Subcutaneous adipose tissue (tissue), 4 donors: ENCODE data around the gene HADHA. TPM values are rescaled to one million over a fixed set of nuclear protein-coding genes. Genes with fewer than 3 reads are reported as not detected.

Experiments
- CTCF ChIP-seq: fragments of 450-650 bp; IDR thresholded peaks from one replicate; pipeline ENCODE4 v1.5.1; 2016; ENCODE audit warnings: low read depth, mild to moderate bottlenecking, control low read depth, antibody characterized with exemption, moderate library complexity
- total RNA-seq, 4 donors: library from RNA; depleted of rRNA; stranded (reverse); fragments of >200 nt; gene quantifications; one replicate each; pipeline ENCODE4 v1.1.0, GENCODE V29; 2016

HADHA gene
- total RNA-seq, 4 donors from 2014 or later = 162 to 196 (median 189) TPM

- TF ChIP-seq CTCF = no peak
Measured at GRCh38 chr2:26255759-26256384, 11.4 kb upstream of the HADHA start.

- no peak for TF ChIP-seq CTCF
Measured at GRCh38 chr2:26251893-26252292, 7.5 kb upstream of the HADHA start.

- TF ChIP-seq CTCF = no peak
Measured at GRCh38 chr2:26249625-26250024, 5.2 kb upstream of the HADHA start.

DNA sequence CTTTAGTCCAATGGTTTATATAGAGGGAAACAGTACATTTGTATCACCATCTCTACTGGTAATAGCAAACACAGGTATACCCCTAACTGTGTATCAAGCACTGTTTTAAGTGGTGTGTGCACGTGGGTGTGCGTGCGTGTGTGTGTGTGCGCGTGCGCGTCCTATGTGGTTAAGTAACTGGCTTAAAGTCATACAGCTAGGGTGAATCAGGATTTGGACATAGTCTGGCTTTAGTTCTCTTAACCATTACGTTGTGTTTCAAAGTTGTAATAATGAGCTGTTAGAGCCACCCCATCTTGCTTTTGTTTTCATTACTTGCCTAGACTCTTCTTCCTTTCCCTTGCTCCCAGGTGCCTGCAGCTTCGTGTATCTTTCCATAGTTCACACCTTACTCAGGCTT lies 2.4 kb upstream of the HADHA start:
- TF ChIP-seq CTCF = no peak

- no peak for TF ChIP-seq CTCF
Measured at GRCh38 chr2:26245810-26246209, 1.4 kb upstream of the HADHA start.

GRCh38 chr2:26245231-26245732 lies 850 bp upstream of the HADHA start:
- no peak for TF ChIP-seq CTCF

DNA sequence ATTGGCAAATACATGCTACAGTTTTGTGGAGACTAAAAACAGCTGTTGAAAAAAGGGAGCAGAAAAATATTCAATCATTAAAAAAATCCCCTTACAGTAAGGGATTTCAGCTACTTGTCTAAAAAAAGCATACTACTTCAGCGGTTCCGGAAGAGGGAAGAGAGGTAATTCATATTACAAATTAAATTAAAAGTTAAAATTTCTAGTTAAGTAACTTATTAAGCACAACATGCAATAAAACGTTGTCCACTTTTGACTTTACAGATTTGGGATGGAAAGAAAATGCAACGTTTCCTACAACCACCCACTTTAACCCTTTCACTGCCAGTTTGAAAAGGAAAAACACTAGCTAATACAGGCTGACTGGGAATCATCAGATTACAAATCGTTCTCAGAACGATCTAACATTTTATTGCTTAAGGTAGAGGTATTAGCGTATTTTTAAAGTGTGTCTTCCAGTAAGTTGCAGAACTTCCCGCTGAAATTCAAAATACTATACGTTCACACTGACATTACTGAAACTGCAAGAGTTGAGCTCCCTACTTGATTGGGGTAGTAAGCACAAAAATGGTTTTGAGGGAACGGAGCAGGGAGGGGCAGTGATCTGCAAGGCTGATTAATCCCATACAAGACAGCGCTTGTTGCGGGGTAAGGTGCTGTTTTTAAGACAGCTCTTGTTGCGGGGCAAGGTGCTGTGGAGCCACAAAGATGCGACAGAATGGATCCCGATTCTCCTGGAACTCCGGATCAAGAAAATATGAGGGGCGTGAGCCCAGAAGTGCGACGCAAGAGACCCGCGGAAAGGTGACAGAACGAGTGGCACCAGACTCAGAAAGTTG lies 743 bp downstream of the HADHA start:
- no peak for TF ChIP-seq CTCF
